Measurements from ENCODE around the gene SLC16A3.

DNA sequence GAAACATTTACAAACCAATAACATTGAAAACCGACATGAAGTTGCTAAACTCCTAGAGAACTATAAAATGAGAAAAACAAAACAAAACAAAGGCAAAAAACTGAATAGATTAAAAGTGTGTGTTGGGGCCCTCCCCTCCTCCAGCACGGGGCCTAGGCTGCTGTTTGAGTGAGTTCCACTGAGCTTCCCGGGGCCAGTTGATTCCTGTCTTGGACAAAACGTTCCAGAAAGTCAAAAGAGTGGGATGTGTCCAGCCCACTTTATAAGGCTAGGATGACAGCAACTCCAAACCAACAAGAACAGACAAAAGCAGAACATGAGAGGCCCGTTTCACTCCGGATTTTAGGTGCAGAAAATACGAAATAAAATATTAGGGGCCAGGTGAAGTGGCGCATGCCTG is 56.3 kb downstream of the SLC16A3 start:
- TF ChIP-seq POLR2A (IDR thresholded peaks at IDR 0.05) = no peak
- no peak for TF ChIP-seq CTCF (IDR thresholded peaks at IDR 0.05)
